Measurements from ENCODE around the gene SELPLG.

The SELPLG gene

GRCh38 chr12:108646600-108647579 is 13.2 kb upstream of the SELPLG start:
- no peak for TF ChIP-seq CTCF (IDR thresholded peaks at IDR 0.05; ENCODE audit: borderline replicate concordance, insufficient read depth, low read depth, low read length)

GRCh38 chr12:108645686-108646599 is 12.2 kb upstream of the SELPLG start:
- no peak overlapping the region for H3K4me3 ChIP-seq (ENCODE audit: low read depth, low read length)
- TF ChIP-seq CTCF (IDR thresholded peaks at IDR 0.05; ENCODE audit: borderline replicate concordance, insufficient read depth, low read depth, low read length): no peak

More at GRCh38 chr12:108646600-108647579, 13.2 kb upstream of the SELPLG start:
- no peak overlapping the region for H3K4me3 ChIP-seq (ENCODE audit: low read depth, low read length)

GRCh38 chr12:108644811-108645120 is 11.1 kb upstream of the SELPLG start:
- no peak overlapping the region for H3K4me3 ChIP-seq (ENCODE audit: low read depth, low read length)
- no peak for TF ChIP-seq CTCF (IDR thresholded peaks at IDR 0.05; ENCODE audit: borderline replicate concordance, insufficient read depth, low read depth, low read length)

- H3K4me3 ChIP-seq (ENCODE audit: low read depth, low read length): no peak overlapping the region
- no peak for TF ChIP-seq CTCF (IDR thresholded peaks at IDR 0.05; ENCODE audit: borderline replicate concordance, insufficient read depth, low read depth, low read length)
These were observed 10.5 kb upstream of the SELPLG start for GRCh38 chr12:108643941-108644810.

- no peak overlapping the region for H3K4me3 ChIP-seq (ENCODE audit: low read depth, low read length)
- no peak for TF ChIP-seq CTCF (IDR thresholded peaks at IDR 0.05; ENCODE audit: borderline replicate concordance, insufficient read depth, low read depth, low read length)
These were observed 9.4 kb upstream of the SELPLG start for GRCh38 chr12:108642899-108643654.

Measured in GM12875 (cell line).